Mesothelial cell of epicardium (in vitro differentiated cells): ENCODE data around the gene SNTG2. TPM values are rescaled to one million over a fixed set of nuclear protein-coding genes. Genes with fewer than 3 reads are reported as not detected.

ENCODE experiments used
- DNase-seq, 2 experiments: peaks; one replicate each; pipeline ENCODE4 v3.0.0; 2021; ENCODE audit warnings: low spot score in 2 of 2; ENCODE audit not compliant: unreplicated experiment in 2 of 2
- H3K27ac Mint-ChIP-seq: 2 replicates; pipeline ENCODE4 v1.8.0; 2021; ENCODE audit warnings: mixed read lengths
- H3K27me3 Mint-ChIP-seq: 2 replicates; pipeline ENCODE4 v1.8.0; 2021; ENCODE audit warnings: low read depth, mixed read lengths
- H3K36me3 Mint-ChIP-seq: 2 replicates; pipeline ENCODE4 v1.8.0; 2021; ENCODE audit warnings: mixed read lengths
- H3K4me1 Mint-ChIP-seq: 2 replicates; pipeline ENCODE4 v1.8.0; 2021; ENCODE audit warnings: mixed read lengths
- H3K4me3 Mint-ChIP-seq: 2 replicates; pipeline ENCODE4 v1.8.0; 2021; ENCODE audit warnings: mild to moderate bottlenecking, moderate library complexity, mixed read lengths
- H3K9me3 Mint-ChIP-seq: 2 replicates; pipeline ENCODE4 v1.8.0; 2021; ENCODE audit warnings: mixed read lengths
- total RNA-seq: library from RNA; stranded (reverse); gene quantifications from 3 replicates; pipeline ENCODE4 v1.2.1, GENCODE V29; 2021
- TF ChIP-seq, protein P1 (sequence below): fragments of 200-600 bp; sonication (generic); IDR thresholded peaks from one replicate; pipeline ENCODE4 v1.5.0; 2021; ENCODE audit warnings: antibody characterized with exemption; ENCODE audit not compliant: unreplicated experiment

The SNTG2 gene
- total RNA-seq, 1 donor from 2014 or later = not detected

DNA sequence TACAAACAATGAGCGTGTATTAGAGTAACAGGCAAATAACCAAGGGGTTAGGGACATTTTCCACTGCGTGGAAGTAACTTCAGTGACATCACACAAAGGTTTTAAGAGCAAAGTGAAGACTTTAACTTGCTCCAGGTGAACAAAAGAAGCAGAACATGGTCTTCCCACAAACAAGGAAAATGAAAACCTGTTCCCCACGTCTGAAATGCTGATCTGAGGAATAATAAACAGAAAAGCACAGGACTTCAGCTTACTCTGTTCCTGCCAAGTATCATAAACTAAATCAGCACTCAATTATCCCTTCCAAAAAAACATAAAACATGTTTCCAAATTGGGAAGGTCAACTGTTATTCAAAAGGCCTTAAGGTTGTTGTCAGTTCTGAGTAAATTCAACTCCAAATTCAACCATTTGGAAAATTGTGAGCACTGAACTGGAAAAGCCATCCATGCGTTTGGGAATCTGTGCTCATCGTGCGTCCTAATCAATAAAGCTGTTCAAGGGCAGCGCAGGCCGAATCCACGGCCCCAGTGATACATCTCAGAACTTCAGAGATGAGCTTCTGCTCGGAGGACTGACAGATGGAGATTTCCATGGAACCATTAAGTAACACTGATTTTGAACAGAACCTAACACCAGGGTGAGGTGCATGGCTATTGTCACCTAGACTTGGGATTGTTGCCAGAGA is 7.7 kb upstream of the SNTG2 start:
- Mint-ChIP-seq H3K9me3 (peaks cover 7% of the 10 kb centered on the region), H3K27me3 (peaks cover 39% of the 10 kb centered on the region), H3K36me3 (no peaks in the 10 kb centered on the region), H3K27ac (no peak overlapping the region), H3K4me1 (no peaks in the 10 kb centered on the region), H3K4me3 (no peak overlapping the region)
- DNase-seq = no peak
- TF ChIP-seq, protein P1, sequence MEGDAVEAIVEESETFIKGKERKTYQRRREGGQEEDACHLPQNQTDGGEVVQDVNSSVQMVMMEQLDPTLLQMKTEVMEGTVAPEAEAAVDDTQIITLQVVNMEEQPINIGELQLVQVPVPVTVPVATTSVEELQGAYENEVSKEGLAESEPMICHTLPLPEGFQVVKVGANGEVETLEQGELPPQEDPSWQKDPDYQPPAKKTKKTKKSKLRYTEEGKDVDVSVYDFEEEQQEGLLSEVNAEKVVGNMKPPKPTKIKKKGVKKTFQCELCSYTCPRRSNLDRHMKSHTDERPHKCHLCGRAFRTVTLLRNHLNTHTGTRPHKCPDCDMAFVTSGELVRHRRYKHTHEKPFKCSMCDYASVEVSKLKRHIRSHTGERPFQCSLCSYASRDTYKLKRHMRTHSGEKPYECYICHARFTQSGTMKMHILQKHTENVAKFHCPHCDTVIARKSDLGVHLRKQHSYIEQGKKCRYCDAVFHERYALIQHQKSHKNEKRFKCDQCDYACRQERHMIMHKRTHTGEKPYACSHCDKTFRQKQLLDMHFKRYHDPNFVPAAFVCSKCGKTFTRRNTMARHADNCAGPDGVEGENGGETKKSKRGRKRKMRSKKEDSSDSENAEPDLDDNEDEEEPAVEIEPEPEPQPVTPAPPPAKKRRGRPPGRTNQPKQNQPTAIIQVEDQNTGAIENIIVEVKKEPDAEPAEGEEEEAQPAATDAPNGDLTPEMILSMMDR = no peak

GRCh38 chr2:943461-943797 is 7.2 kb upstream of the SNTG2 start:
- no peak for DNase-seq
- H3K4me1 Mint-ChIP-seq = no peaks in the 10 kb centered on the region
- TF ChIP-seq, protein P1 = no peak
- peaks cover 44% of the 10 kb centered on the region for H3K27me3 Mint-ChIP-seq
- H3K27ac Mint-ChIP-seq = no peak overlapping the region
- no peak overlapping the region for H3K4me3 Mint-ChIP-seq
- no peaks in the 10 kb centered on the region for H3K36me3 Mint-ChIP-seq
- peaks cover 7% of the 10 kb centered on the region for H3K9me3 Mint-ChIP-seq

GRCh38 chr2:943821-944220 is 6.8 kb upstream of the SNTG2 start:
- no peaks in the 10 kb centered on the region for H3K4me1 Mint-ChIP-seq
- H3K9me3 Mint-ChIP-seq = peaks cover 7% of the 10 kb centered on the region
- H3K36me3 Mint-ChIP-seq = no peaks in the 10 kb centered on the region
- no peak for DNase-seq
- H3K4me3 Mint-ChIP-seq = no peak overlapping the region
- no peak overlapping the region for H3K27ac Mint-ChIP-seq
- H3K27me3 Mint-ChIP-seq = peaks cover 46% of the 10 kb centered on the region
- TF ChIP-seq, protein P1 = no peak

DNA sequence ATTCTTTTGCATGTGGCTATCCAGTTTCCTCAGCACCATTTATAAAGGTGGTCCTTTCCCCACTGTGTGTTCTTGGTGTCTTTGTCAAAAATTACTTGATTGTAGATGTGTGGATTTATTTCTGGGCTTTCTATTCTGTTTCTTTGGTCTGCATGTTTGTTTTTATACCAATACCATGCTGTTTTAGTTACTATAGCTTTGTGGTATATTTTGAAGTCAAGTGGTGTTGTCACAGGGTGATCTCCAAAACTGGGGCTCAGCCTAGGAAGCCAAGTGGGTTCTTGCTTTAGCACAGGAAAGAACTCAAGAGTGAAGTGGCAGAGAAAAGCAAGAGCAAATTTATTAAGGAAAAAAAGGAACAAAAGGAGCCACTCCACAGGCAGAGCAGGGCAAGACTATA is 6.0 kb upstream of the SNTG2 start:
- TF ChIP-seq, protein P1 = no peak
- Mint-ChIP-seq H3K27ac (no peak overlapping the region), H3K27me3 (peaks cover 55% of the 10 kb centered on the region), H3K36me3 (no peaks in the 10 kb centered on the region), H3K4me1 (peaks cover 5% of the 10 kb centered on the region), H3K9me3 (peaks cover 7% of the 10 kb centered on the region), H3K4me3 (no peak overlapping the region)
- no peak for DNase-seq

DNA sequence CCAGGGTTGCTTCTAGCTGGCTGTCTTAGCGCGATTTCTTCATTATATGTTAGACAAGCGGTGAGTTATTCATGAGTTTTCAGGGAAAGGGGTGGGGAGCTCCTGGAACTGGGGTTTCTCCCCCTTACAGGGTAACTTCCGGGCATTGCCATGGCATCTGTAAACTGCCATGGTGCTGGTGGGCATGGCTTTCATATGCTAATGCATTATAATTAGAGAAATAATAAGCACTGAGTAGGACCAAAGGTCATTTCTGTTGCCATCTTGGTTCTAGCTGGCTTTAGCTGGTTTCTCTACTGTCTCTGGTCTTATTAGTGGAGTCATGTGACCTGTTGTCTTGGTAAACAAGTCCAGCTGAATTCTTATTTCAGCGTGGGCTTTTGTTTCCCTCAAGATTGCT is 5.5 kb upstream of the SNTG2 start:
- H3K9me3 Mint-ChIP-seq = peaks cover 7% of the 10 kb centered on the region
- peaks cover 7% of the 10 kb centered on the region for H3K4me1 Mint-ChIP-seq
- H3K27ac Mint-ChIP-seq = no peak overlapping the region
- H3K27me3 Mint-ChIP-seq = peaks cover 58% of the 10 kb centered on the region
- H3K36me3 Mint-ChIP-seq = no peaks in the 10 kb centered on the region
- TF ChIP-seq, protein P1 = no peak
- no peak for DNase-seq
- no peak overlapping the region for H3K4me3 Mint-ChIP-seq
